B cell (primary cell): ENCODE results near the gene GPI. TPM values are rescaled to one million over a fixed set of nuclear protein-coding genes. Genes with fewer than 3 reads are reported as not detected.
"Not testable (repeated sequence)": the region's sequence is repeated elsewhere in the genome, so short reads cannot be mapped to it uniquely, and the experiment has no call there.

ENCODE experiments used
- ATAC-seq: fragments of 200-7000 bp; cut with Tn5 transposase; one replicate; pipeline ENCODE4 v1.10.0; 2021; ENCODE audit warnings: low read depth, mild to moderate bottlenecking, moderate number of reproducible peaks, moderate library complexity
- CTCF ChIA-PET: fragments of 350-600 bp; sonication (Branson Sonifier 250); formaldehyde crosslinking; loops from one replicate; lab custom pipeline; 2021; ENCODE audit warnings: antibody characterized with exemption, inconsistent platforms; lab: Charles Lee
- POLR2A ChIA-PET: fragments of 350-600 bp; sonication (Branson Sonifier 250); formaldehyde crosslinking; loops from one replicate; lab custom pipeline; 2021; ENCODE audit warnings: antibody characterized with exemption; lab: Charles Lee
- DNase-seq: peaks from one replicate; pipeline ENCODE4 v3.0.0; 2013
- H2AFZ ChIP-seq: 2 replicates; pipeline ENCODE4 v1.6.1; 2012; ENCODE audit warnings: mild to moderate bottlenecking, low read depth, low read length; ENCODE audit not compliant: insufficient read depth, poor library complexity, severe bottlenecking
- H3K27ac ChIP-seq, 2 donors: 1 replicate in 1 of 2; 2 replicates in 1 of 2; pipeline ENCODE4 v1.5.1; 2012 to 2013; ENCODE audit warnings: low read length in 2 of 2, mild to moderate bottlenecking in 2 of 2, moderate library complexity in 1 of 2
- H3K27me3 ChIP-seq, 4 experiments: fragments of 200-600 bp in 1 of 4; sonication (generic) in 1 of 4; replicated peaks in 1 of 4; 1 replicate in 2 of 4; 2 replicates in 2 of 4; pipeline versions ENCODE4 v1.6.1 to v1.7.0; 2013 to 2016; ENCODE audit warnings: low read length in 3 of 4, mild to moderate bottlenecking in 2 of 4, mixed read lengths in 1 of 4, moderate library complexity in 1 of 4; ENCODE audit not compliant: insufficient read depth in 4 of 4, control insufficient read depth in 3 of 4; ENCODE audit errors: control extremely low read depth in 1 of 4
- H3K36me3 ChIP-seq, 2 experiments: replicated peaks in 1 of 2; 1 replicate in 1 of 2; 2 replicates in 1 of 2; pipeline versions ENCODE4 v1.6.1 to v1.7.1; 2013; ENCODE audit warnings: low read length in 1 of 2; ENCODE audit not compliant: insufficient read depth in 2 of 2, control insufficient read depth in 1 of 2; ENCODE audit errors: control extremely low read depth in 1 of 2, extremely low read depth in 1 of 2
- H3K4me1 ChIP-seq, 2 donors: fragments of 200-600 bp in 1 of 2; sonication (generic) in 1 of 2; 1 replicate in 1 of 2; 2 replicates in 1 of 2; pipeline versions ENCODE4 v1.5.1 to v1.6.1; 2013 to 2017; ENCODE audit warnings: low read length in 2 of 2; ENCODE audit not compliant: control insufficient read depth in 2 of 2, insufficient read depth in 2 of 2
- H3K4me2 ChIP-seq: replicated peaks from 2 replicates; pipeline ENCODE3; 2012; ENCODE audit warnings: mild to moderate bottlenecking, low read depth, low read length; ENCODE audit not compliant: poor library complexity, severe bottlenecking
- H3K4me3 ChIP-seq, 5 experiments: fragments of 200-600 bp in 1 of 5; sonication (generic) in 1 of 5; 1 replicate in 3 of 5; 2 replicates in 2 of 5; pipeline versions ENCODE4 v1.5.1 to v1.7.0; 2011 to 2016; ENCODE audit warnings: low read length in 4 of 5, mild to moderate bottlenecking in 4 of 5, low read depth in 2 of 5, control low read depth in 1 of 5, moderate library complexity in 1 of 5; ENCODE audit not compliant: insufficient read depth in 1 of 5; ENCODE audit errors: control extremely low read depth in 1 of 5, extremely low read depth in 1 of 5
- H3K79me2 ChIP-seq: fragments of 200-600 bp; sonication (generic); one replicate; pipeline ENCODE4 v1.6.0; 2016; ENCODE audit warnings: low read length; ENCODE audit not compliant: control insufficient read depth, insufficient read depth
- H3K9ac ChIP-seq: fragments of 200-600 bp; sonication (generic); 2 replicates; pipeline ENCODE4 v1.6.1; 2017; ENCODE audit warnings: mild to moderate bottlenecking, low read length, moderate library complexity
- H3K9me3 ChIP-seq, 3 donors: one replicate each; pipeline versions ENCODE4 v1.6.1 to v1.7.1; 2013; ENCODE audit warnings: low read length in 2 of 3; ENCODE audit not compliant: control insufficient read depth in 2 of 3, insufficient read depth in 1 of 3; ENCODE audit errors: control extremely low read depth in 1 of 3
- H4K20me1 ChIP-seq: 2 replicates; pipeline ENCODE4 v1.6.0; 2012; ENCODE audit warnings: mild to moderate bottlenecking, low read length; ENCODE audit not compliant: insufficient read depth, control insufficient read depth, poor library complexity, severe bottlenecking
- H3K27ac Mint-ChIP-seq: one replicate; pipeline ENCODE4 v1.8.0; 2021; ENCODE audit warnings: mixed read lengths
- H3K27me3 Mint-ChIP-seq: one replicate; pipeline ENCODE4 v1.8.0; 2021; ENCODE audit warnings: mixed read lengths
- H3K4me1 Mint-ChIP-seq: one replicate; pipeline ENCODE4 v1.8.0; 2021; ENCODE audit warnings: mixed read lengths
- H3K4me3 Mint-ChIP-seq: one replicate; pipeline ENCODE4 v1.8.0; 2021; ENCODE audit warnings: mixed read lengths
- H3K9me3 Mint-ChIP-seq: one replicate; pipeline ENCODE4 v1.8.0; 2022; ENCODE audit warnings: mixed read lengths; ENCODE audit not compliant: insufficient read depth
- CTCF ChIP-seq: fragments of 200-600 bp; IDR thresholded peaks from one replicate; pipeline ENCODE4 v1.8.0; 2022; ENCODE audit warnings: antibody characterized with exemption, mild to moderate bottlenecking
- EZH2 ChIP-seq: IDR thresholded peaks from 2 replicates; pipeline ENCODE4 v1.6.1; 2012; ENCODE audit warnings: borderline replicate concordance, low read depth, mild to moderate bottlenecking, moderate library complexity, low read length; ENCODE audit not compliant: insufficient read depth, poor library complexity, severe bottlenecking
- WGBS: methylation state at CpG from one replicate; pipeline ENCODE4 v1.1.5; 2013; ENCODE audit warnings: missing lambda C conversion rate; ENCODE audit not compliant: insufficient coverage; 5-methylcytosine and 5-hydroxymethylcytosine counted together
- intact Hi-C: fragments of 100-400 bp; cut with micrococcal nuclease; formaldehyde crosslinking; loops from one replicate; pipeline ENCODE4 v1.10.0; 2022
- polyA plus RNA-seq: library from polyadenylated mRNA; depleted of rRNA; stranded (reverse); fragments of >200 nt; gene quantifications from 2 replicates; pipeline ENCODE4 v1.2.3, GENCODE V29; 2012
- total RNA-seq, 2 donors: library from RNA; stranded (reverse); fragments of 120-200 nt in 1 of 2; gene quantifications; 1 replicate in 1 of 2; 2 replicates in 1 of 2; pipeline versions ENCODE4 v1.2.3 to v1.2.4, GENCODE V29; 2013 to 2022

The GPI gene
- total and polyA plus RNA-seq, 2 donors (not counting 1 experiment from before 2014, with no cell fraction given) = 74.5 to 102 TPM

DNA sequence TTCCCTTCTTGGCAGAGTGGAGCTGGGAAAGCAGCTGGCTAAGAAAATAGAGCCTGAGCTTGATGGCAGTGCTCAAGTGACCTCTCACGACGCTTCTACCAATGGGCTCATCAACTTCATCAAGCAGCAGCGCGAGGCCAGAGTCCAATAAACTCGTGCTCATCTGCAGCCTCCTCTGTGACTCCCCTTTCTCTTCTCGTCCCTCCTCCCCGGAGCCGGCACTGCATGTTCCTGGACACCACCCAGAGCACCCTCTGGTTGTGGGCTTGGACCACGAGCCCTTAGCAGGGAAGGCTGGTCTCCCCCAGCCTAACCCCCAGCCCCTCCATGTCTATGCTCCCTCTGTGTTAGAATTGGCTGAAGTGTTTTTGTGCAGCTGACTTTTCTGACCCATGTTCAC is 34.9 kb downstream of the GPI start:
- H3K27me3 ChIP-seq = no peaks in the 10 kb centered on the region
- peaks cover 0 to 2% of the 10 kb centered on the region in 2 donors for H3K4me1 ChIP-seq
- ChIA-PET POLR2A (no interaction called here), CTCF (interaction anchor here (0.7 kb wide), 1 partner anchor 1303 kb away, joined by 3 read pairs; no protein-coding TSS in a partner anchor)
- Mint-ChIP-seq H3K4me1 (peaks cover 10% of the 10 kb centered on the region), H3K27ac (no peak overlapping the region), H3K4me3 (no peak overlapping the region), H3K27me3 (no peaks in the 10 kb centered on the region), H3K9me3 (no peaks in the 10 kb centered on the region)
- 100% methylated on average over 7 of the region's 9 CpGs for WGBS
- H3K36me3 ChIP-seq = peaks cover 4 to 32% of the 10 kb centered on the region in 2 experiments
- H3K4me3 ChIP-seq = no peak overlapping the region
- no peak for TF ChIP-seq CTCF
- no peak for TF ChIP-seq EZH2
- H2AFZ ChIP-seq = no peak overlapping the region
- H3K79me2 ChIP-seq = peaks cover 10% of the 10 kb centered on the region
- ATAC-seq = no peak
- intact Hi-C loops = no loop called here
- no peak overlapping the region for H3K4me2 ChIP-seq
- H4K20me1 ChIP-seq = no peaks in the 10 kb centered on the region
- H3K27ac ChIP-seq = no peak overlapping the region
- no peak overlapping the region for H3K9ac ChIP-seq
- no peak for DNase-seq
- no peaks in the 10 kb centered on the region for H3K9me3 ChIP-seq

- intact Hi-C loops, DNase-seq, CTCF ChIA-PET, H3K27me3 ChIP-seq, H4K20me1 ChIP-seq, H3K4me3 ChIP-seq, H3K4me2 ChIP-seq, H3K9ac ChIP-seq, H2AFZ ChIP-seq, H3K27ac ChIP-seq, H3K9me3 Mint-ChIP-seq, H3K4me3 Mint-ChIP-seq, H3K27me3 Mint-ChIP-seq, H3K9me3 ChIP-seq, H3K4me1 ChIP-seq, H3K27ac Mint-ChIP-seq, ATAC-seq: not testable (repeated sequence)
- WGBS = 96% methylated on average over 3 of the region's 8 CpGs
- H3K4me1 Mint-ChIP-seq = peaks cover 12% of the 10 kb centered on the region
- H3K79me2 ChIP-seq = peaks cover 19% of the 10 kb centered on the region
- POLR2A ChIA-PET = interaction anchor here (0.7 kb wide), 1 partner anchor 17 kb away, joined by 3 read pairs; no protein-coding TSS in a partner anchor
- peaks cover 4 to 25% of the 10 kb centered on the region in 2 experiments for H3K36me3 ChIP-seq
Measured at GRCh38 chr19:34400844-34401243, 35.8 kb downstream of the GPI start.
